ENCODE data around the gene AP2B1. TPM values are rescaled to one million over a fixed set of nuclear protein-coding genes. Genes with fewer than 3 reads are reported as not detected.

Gene AP2B1
- total RNA-seq, 1 experiment from 2014 or later, result 217 TPM

DNA sequence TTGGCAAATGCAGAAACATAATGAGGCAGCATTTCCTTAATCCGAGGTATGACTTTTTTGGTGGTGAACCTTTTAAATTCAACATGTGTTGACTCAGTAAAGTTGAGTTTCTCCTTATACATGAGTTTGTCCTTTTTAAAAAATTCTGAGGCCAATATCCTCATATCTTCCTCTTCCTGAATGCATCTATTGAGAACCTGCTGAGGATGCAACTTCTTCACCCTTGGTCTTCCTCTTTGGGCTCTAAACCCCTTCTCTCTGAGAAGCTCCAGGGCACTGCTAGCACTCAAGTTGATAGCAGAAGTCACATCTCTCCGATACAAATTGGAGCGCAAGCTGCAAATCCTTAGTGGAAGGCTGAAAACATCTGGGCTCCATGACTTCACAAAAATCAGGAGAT, 29.8 kb upstream of the AP2B1 start:
- H3K27me3 Mint-ChIP-seq (ENCODE audit: low read depth), result peaks cover 9% of the 10 kb centered on the region
- Histone ChIP-seq H4K91ac (ENCODE audit: insufficient read length, low read depth, low read length) (no peak overlapping the region), H3K27ac (ENCODE audit: insufficient read length, low read depth, low read length) (no peak overlapping the region), H2BK20ac (ENCODE audit: low read depth, low read length, poor library complexity, severe bottlenecking) (no peak overlapping the region), H2BK5ac (ENCODE audit: insufficient read length, low read length) (no peak overlapping the region), H2BK15ac (ENCODE audit: low read depth, low read length) (no peak overlapping the region), H4K8ac (replicated peaks; ENCODE audit: insufficient read length, low read depth, low read length) (no peak overlapping the region), H3K56ac (ENCODE audit: insufficient read length, low read depth, low read length) (no peak overlapping the region), H3K4me1 (ENCODE audit: insufficient read depth, low read length) (no peaks in the 10 kb centered on the region), H3K23me2 (ENCODE audit: insufficient read length, low read depth, low read length, poor library complexity, severe bottlenecking) (no peaks in the 10 kb centered on the region), H4K5ac (ENCODE audit: insufficient read length, low read depth, low read length) (no peak overlapping the region), H3K79me1 (ENCODE audit: insufficient read depth, low read depth, low read length, poor library complexity, severe bottlenecking) (no peaks in the 10 kb centered on the region), H3K23ac (ENCODE audit: insufficient read length, low read depth, low read length) (no peak overlapping the region), H3T11ph (ENCODE audit: low read length) (no peak overlapping the region), H3K27me3 (ENCODE audit: insufficient read depth, low read length) (no peaks in the 10 kb centered on the region), H3K4ac (ENCODE audit: low read depth, low read length) (no peak overlapping the region), H3K18ac (ENCODE audit: insufficient read length, low read depth, low read length) (no peak overlapping the region), H3K14ac (ENCODE audit: insufficient read depth, low read length) (no peak overlapping the region), H3K79me2 (ENCODE audit: insufficient read depth, low read length) (no peaks in the 10 kb centered on the region), H3K9ac (ENCODE audit: extremely low read depth, insufficient read length, low read length) (no peak overlapping the region), H2BK12ac (ENCODE audit: insufficient read length, low read depth, low read length) (no peak overlapping the region), H2AK5ac (ENCODE audit: insufficient read length, low read length) (no peak overlapping the region), H4K20me1 (ENCODE audit: control insufficient read depth, insufficient read depth, insufficient read length) (peaks cover under 1% of the 10 kb centered on the region), H2AFZ (ENCODE audit: low read length) (no peak overlapping the region), H3K4me2 (ENCODE audit: insufficient read depth, insufficient read length, low read length) (no peak overlapping the region), H3K9me3 (ENCODE audit: control insufficient read depth, low read depth, low read length) (no peaks in the 10 kb centered on the region), H2BK120ac (ENCODE audit: low read depth, low read length, poor library complexity, severe bottlenecking) (no peak overlapping the region)
- no peaks in the 10 kb centered on the region for H3K9me3 Mint-ChIP-seq
- WGBS (ENCODE audit: extremely low coverage, insufficient read length, low lambda C conversion rate), result no CpG with 5 or more reads among the region's 3 CpGs
- H3K36me3 Mint-ChIP-seq (ENCODE audit: insufficient read depth in 1 of 3, low read depth in 3 of 3), result no peaks in the 10 kb centered on the region
- H3K27ac Mint-ChIP-seq, result no peak overlapping the region
- H3K4me3 Mint-ChIP-seq, result no peak overlapping the region
- TF ChIP-seq, protein P1, sequence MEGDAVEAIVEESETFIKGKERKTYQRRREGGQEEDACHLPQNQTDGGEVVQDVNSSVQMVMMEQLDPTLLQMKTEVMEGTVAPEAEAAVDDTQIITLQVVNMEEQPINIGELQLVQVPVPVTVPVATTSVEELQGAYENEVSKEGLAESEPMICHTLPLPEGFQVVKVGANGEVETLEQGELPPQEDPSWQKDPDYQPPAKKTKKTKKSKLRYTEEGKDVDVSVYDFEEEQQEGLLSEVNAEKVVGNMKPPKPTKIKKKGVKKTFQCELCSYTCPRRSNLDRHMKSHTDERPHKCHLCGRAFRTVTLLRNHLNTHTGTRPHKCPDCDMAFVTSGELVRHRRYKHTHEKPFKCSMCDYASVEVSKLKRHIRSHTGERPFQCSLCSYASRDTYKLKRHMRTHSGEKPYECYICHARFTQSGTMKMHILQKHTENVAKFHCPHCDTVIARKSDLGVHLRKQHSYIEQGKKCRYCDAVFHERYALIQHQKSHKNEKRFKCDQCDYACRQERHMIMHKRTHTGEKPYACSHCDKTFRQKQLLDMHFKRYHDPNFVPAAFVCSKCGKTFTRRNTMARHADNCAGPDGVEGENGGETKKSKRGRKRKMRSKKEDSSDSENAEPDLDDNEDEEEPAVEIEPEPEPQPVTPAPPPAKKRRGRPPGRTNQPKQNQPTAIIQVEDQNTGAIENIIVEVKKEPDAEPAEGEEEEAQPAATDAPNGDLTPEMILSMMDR (conservative IDR thresholded peaks at IDR 0.05), result no peak
- H3K4me1 Mint-ChIP-seq, result no peaks in the 10 kb centered on the region
- DNase-seq, result no peak

Data from H9 (cell line).